ENCODE data around the gene C17orf78.
"Not testable (repeated sequence)": the region's sequence is repeated elsewhere in the genome, so short reads cannot be mapped to it uniquely, and the experiment has no call there.

Gene C17orf78

DNA sequence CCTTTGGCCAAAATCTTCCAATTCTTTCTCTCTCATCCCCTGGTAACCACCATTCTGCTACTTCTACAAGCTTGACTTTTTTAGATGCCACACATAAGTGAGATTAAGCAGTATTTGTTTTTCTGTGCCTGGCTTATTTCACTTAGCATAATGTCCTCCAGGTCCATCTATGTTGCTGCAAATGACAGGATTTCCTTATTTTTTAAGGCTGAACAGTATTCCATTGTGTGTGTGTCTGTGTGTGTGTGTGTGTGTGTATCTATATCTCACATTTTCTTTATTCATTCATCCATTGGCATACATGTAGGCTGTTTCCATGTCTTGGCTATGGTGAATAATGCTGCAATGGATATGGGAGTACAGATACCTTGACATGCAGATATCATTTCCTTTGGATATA, 24.7 kb downstream of the C17orf78 start:
- no peak for DNase-seq
- TF ChIP-seq POLR2A (IDR thresholded peaks at IDR 0.05; ENCODE audit: low read length) (no peak), GATA1 (IDR thresholded peaks at IDR 0.05; ENCODE audit: low read depth, low read length) (no peak)

- DNase-seq: not testable (repeated sequence)
Measured at GRCh38 chr17:37405522-37405921, 29.7 kb downstream of the C17orf78 start.

GRCh38 chr17:37405955-37406634, 30.3 kb downstream of the C17orf78 start:
- TF ChIP-seq GATA1 (IDR thresholded peaks at IDR 0.05; ENCODE audit: low read depth, low read length) (no peak), POLR2A (IDR thresholded peaks at IDR 0.05; ENCODE audit: low read length) (no peak)
- no peak for DNase-seq

- TF ChIP-seq GATA1 (IDR thresholded peaks at IDR 0.05; ENCODE audit: low read depth, low read length) (no peak), POLR2A (IDR thresholded peaks at IDR 0.05; ENCODE audit: low read length) (peak; percentile 82)
- DNase-seq: peak; percentile 89 to 91
Measured at GRCh38 chr17:37406635-37407461, 31.1 kb downstream of the C17orf78 start, which contains the start of the genes ACACA and TADA2A. ACACA (minus strand) TSS chr17:37406836; CDS start chr17:37406299, 537 bp downstream. TADA2A (plus strand) TSS chr17:37406886; CDS start chr17:37411366, 4,480 bp downstream.

DNA sequence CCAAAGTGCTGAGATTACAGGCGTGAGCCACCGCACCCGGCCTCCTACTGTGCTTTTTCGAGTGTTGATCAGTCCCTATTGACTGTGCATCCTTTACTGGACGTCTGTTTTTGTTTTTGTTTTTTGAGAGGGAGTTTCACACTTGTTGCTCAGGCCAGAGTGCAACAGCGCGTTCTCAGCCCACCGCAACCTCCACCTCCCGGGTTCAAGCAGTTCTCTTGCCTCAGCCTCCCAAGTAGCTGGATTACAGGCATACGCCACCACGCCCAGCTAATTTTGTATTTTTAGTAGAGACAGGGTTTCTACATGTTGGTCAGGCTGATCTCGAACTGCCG, 32.3 kb downstream of the C17orf78 start:
- not testable (repeated sequence) for DNase-seq

- no peak for DNase-seq
Measured at GRCh38 chr17:37410357-37410756, 34.6 kb downstream of the C17orf78 start.

GRCh38 chr17:37413875-37414519, 38.2 kb downstream of the C17orf78 start:
- DNase-seq: no peak

More at GRCh38 chr17:37410357-37410756, 34.6 kb downstream of the C17orf78 start:
- TF ChIP-seq GATA1 (IDR thresholded peaks at IDR 0.05; ENCODE audit: low read depth, low read length): no peak
- no peak for TF ChIP-seq POLR2A (IDR thresholded peaks at IDR 0.05; ENCODE audit: low read length)

GRCh38 chr17:37417852-37418251, 42.1 kb downstream of the C17orf78 start:
- DNase-seq: no peak
- TF ChIP-seq GATA1 (IDR thresholded peaks at IDR 0.05; ENCODE audit: low read depth, low read length) (no peak), POLR2A (IDR thresholded peaks at IDR 0.05; ENCODE audit: low read length) (no peak)

More at GRCh38 chr17:37413875-37414519, 38.2 kb downstream of the C17orf78 start:
- TF ChIP-seq POLR2A (IDR thresholded peaks at IDR 0.05; ENCODE audit: low read length) (no peak), GATA1 (IDR thresholded peaks at IDR 0.05; ENCODE audit: low read depth, low read length) (no peak)

DNA sequence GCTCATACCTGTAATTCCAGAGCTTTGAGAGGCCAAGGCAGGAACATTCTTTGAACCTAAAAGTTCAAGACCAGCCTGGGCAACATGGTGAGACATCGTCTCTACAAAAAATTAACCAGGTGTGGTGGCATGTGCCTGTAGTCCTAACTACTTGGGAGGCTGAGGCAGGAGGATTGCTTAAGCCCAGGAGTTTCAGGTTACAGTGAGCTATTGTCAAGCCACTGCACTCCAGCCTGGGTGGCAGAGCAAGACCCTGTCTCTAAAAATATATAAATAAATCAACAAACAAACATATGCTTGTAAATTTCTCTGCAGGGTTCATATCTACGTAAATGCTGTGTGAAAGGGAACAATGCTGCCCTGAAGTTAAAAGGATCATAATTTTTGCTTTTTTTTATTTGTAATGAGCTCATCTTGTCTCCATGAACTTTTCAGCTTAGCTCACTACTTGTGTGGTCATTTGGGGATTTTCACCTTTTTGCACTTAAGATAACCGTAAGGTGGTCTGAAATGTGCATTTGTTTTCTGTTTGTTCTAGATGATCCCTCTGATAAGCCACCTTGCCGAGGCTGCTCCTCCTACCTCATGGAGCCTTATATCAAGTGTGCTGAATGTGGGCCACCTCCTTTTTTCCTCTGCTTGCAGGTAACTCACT, 47.3 kb downstream of the C17orf78 start:
- TF ChIP-seq GATA1 (IDR thresholded peaks at IDR 0.05; ENCODE audit: low read depth, low read length): no peak
- no peak for DNase-seq

DNA sequence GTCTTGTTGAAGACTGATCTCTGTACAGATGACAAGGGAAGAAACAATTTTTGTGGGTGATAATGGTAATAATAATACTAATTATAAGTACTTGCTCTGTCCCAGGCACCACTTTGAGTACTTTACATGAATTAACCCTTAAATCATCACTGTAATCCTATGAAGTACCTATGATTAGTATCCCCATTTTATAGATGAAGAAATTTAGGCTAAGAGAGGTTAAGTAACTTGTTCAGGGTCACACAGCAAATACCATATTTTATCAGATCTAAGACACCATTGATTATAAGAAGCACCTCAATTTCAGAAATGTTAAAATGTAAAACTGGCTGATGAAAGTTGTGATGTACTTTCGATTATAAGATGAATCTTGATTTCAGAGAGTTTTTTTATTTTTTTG, 49.5 kb downstream of the C17orf78 start:
- no peak for DNase-seq
- no peak for TF ChIP-seq POLR2A (IDR thresholded peaks at IDR 0.05; ENCODE audit: low read length)
- TF ChIP-seq GATA1 (IDR thresholded peaks at IDR 0.05; ENCODE audit: low read depth, low read length): no peak

GRCh38 chr17:37429039-37429438, 53.3 kb downstream of the C17orf78 start:
- TF ChIP-seq GATA1 (IDR thresholded peaks at IDR 0.05; ENCODE audit: low read depth, low read length) (no peak), POLR2A (IDR thresholded peaks at IDR 0.05; ENCODE audit: low read length) (no peak)
- DNase-seq: no peak

DNA sequence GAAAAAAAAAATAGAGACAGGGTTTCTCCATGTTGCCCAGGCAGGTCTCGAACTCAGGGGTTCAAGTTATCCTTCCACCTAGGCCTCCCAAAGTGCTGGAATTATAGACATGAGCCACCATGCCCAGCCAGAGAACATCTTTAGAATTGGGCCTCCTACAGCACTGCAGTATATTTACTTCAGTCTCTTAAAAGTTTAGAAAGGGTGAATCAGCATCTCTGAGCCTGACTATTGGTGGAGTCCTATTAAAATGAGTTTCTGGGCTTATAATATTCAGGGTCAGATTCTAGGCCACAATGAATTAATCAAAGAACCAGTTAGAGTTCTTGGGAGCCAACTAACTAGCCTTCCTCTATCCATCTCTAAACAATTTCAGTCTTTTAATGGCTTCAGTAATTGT, 53.7 kb downstream of the C17orf78 start:
- no peak for TF ChIP-seq POLR2A (IDR thresholded peaks at IDR 0.05; ENCODE audit: low read length)
- TF ChIP-seq GATA1 (IDR thresholded peaks at IDR 0.05; ENCODE audit: low read depth, low read length): no peak
- DNase-seq: no peak

DNA sequence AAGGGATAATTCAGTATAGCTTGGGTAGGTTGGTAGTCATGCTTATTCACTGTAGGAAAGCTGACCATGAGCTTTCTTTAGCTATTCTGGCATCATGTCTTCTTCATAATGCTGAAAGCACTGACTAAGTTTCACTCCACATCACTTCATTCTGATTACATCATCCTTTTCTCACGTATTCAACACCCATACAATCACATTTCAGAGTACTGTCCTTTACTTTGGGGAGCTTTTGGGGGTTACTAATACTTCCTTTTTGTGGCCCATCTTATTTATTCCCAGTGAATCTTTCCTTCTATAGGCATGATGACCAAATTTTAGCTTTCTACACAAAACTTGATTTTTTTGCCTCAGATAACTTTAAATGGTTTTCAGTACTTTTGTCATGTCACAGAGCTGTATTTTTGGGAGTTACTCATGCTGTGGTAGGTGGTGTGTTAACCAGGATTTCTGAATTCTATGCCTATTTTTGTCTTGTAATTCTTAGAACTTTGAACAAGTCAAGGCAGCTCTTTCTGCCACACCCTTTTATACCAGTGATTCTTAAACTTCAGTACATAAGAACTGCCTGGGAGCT, 54.4 kb downstream of the C17orf78 start:
- peak in 1 of 2 experiments; percentile 48 for DNase-seq
- TF ChIP-seq POLR2A (IDR thresholded peaks at IDR 0.05; ENCODE audit: low read length): no peak
- TF ChIP-seq GATA1 (IDR thresholded peaks at IDR 0.05; ENCODE audit: low read depth, low read length): no peak

- no peak for TF ChIP-seq GATA1 (IDR thresholded peaks at IDR 0.05; ENCODE audit: low read depth, low read length)
- no peak for TF ChIP-seq POLR2A (IDR thresholded peaks at IDR 0.05; ENCODE audit: low read length)
Measured at GRCh38 chr17:37432671-37433070, 56.9 kb downstream of the C17orf78 start.

More at GRCh38 chr17:37432671-37433070, 56.9 kb downstream of the C17orf78 start:
- no peak for DNase-seq
